ENCODE measurements around the gene LONP2.
"Not testable (repeated sequence)": the region's sequence is repeated elsewhere in the genome, so short reads cannot be mapped to it uniquely, and the experiment has no call there.

Gene LONP2

DNA sequence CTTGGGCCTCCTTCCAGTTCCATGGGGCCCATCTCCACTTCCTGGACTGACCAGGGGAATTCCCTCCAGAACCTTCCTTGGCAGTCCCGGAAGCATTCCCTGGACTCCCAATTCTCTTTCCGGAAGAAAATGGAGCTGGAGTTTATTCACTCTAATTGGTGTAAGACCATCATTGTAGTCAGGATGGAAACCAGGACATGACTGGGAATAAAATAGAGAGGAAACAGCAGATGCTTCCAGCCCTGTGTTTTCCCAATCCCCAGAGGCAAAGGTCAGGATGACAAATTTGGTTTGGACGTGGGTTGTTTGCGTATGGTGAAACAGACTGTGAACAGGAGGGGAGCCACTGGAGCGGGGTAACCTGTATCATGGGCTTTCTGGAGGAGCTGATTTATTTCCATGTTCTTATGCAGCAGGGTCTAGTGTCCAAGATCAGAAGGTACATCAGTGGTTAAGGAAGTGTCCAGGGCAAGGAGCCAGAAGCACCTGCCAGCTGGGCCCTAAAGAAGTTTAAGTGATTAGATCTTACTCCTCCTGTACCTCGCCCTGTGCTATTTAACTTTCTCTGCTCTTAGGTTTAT is 8.5 kb upstream of the LONP2 start:
- DNase-seq: no peak

DNA sequence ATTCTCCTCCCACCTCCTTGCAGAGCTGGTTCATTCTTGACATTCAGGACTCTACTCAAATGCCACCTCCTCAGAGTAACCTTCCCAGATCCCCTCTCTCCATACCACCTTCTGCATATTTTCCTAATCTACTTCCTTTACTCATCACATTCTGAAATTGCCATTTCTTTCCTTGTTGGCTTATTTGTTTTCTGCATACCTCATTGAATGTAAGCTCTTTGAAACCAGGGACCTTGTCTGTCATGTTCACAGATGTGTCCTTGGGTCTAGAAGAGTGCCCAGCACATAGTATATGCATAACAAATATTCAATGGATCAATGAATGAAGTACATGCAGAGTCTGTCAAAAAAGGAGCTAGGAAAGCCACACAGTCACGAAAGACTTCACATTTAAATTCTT is 7.8 kb upstream of the LONP2 start:
- DNase-seq: no peak

DNA sequence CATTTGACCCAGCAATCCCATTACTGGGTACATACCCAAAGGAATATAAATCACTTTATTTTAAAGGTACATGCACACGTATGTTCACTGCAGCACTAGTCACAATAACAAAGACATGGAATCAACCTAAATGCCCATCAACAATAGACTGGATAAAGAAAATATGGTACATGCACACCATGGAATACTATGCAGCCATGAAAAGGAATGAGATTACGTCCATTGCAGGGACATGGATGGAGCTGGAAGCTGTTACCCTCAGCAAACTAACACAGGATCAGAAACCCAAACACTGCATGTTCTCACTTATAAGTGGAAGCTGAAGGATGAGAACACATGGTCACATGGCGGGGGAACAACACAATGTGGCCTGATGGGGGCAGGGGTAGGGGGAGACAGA is 4.0 kb upstream of the LONP2 start:
- DNase-seq: not testable (repeated sequence)

DNA sequence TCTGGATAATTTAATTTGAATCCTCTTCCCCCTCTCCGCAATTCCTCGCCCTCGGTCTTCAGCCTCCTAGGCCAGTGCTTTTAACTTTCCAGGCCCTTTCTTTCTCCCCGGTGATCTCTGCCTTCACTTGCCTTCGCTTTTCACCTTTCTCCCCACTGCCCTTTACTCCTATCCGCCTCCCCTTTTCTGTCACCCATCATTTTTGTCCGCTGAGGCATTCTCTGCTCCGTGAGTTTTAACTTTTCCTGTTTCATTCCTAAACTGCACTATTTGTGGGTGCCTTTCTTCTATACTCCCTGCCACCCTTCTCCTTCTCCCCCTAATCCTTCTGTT is 729 bp downstream of the LONP2 start:
- no peak for DNase-seq

GRCh38 chr16:48246066-48246465 is 2.0 kb downstream of the LONP2 start:
- DNase-seq: no peak

DNA sequence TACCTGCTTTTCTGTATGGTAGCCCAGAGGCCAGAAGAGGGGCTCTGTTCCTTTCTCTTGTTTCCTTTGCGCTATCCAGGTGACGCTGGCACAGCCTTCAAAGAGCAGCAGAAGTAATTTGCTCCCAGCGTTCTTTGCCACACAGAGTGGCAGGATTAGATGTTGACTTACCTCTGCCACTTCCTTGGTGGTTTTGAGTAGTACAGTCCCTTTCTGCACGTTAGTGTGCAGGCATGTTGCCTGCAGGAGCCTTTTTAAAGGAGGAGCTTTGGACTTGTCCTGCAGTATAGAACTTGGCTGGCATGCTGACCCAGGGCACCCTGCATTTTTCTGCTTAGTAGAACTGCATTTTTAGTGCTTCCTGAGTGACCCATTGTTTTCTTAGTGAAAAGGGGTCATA is 3.2 kb downstream of the LONP2 start, which contains the start of gene ABCC11:
Gene ABCC11, minus strand, starts transcription at position 229 of the 400 bp plus-strand sequence. CDS start 15,618 bp downstream, outside the sequence.
- DNase-seq: no peak

DNA sequence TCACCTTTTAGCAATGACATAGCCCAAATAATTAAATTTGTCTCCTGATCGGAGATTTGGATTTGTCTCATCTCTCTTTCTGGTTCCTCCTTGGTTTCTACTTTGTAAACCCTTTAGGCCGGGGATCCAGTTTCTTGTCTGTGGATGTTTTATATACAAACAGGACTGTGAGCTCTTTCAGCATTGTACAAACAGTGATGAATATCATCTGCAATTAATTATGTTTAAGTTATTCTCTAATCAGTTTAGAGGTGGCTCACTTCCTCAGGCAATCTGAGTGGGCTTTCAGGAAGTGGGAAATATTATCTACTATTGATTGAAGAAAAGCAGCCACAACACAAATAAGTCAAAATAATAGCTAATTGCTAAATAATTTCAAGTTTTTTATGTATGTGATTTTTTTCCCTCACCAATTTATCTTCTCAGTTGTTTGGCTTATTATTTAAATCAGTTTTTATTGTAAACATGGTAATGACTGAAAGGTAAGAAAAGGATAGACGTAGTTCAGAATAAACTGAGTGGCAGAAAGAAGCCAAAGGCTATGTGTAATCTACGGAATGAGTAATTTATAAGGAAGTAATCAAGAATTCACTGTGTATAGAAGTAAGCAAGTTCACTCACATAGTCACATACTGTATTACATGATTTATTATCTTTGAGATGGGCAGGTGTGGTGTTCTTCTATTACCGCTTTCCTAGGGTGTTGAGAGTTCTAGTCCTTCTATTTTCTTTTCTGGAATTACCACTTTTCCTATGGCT is 6.6 kb downstream of the LONP2 start:
- DNase-seq: no peak

DNA sequence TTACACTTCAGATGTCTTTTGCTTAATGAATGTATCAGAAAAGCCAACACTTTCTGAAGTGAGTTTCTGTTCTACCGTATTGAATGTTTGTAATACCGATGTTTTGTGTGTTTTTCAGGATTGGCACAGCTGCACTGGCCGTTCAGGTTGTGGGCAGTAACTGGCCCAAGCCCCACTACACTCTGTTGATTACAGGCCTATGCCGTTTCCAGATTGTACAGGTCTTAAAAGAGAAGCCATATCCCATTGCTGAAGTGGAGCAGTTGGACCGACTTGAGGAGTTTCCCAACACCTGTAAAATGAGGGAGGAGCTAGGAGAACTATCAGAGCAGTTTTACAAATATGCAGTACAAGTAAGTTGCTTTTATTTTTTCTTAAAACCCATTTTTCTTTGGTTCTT is 7.9 kb downstream of the LONP2 start:
- no peak for DNase-seq

DNA sequence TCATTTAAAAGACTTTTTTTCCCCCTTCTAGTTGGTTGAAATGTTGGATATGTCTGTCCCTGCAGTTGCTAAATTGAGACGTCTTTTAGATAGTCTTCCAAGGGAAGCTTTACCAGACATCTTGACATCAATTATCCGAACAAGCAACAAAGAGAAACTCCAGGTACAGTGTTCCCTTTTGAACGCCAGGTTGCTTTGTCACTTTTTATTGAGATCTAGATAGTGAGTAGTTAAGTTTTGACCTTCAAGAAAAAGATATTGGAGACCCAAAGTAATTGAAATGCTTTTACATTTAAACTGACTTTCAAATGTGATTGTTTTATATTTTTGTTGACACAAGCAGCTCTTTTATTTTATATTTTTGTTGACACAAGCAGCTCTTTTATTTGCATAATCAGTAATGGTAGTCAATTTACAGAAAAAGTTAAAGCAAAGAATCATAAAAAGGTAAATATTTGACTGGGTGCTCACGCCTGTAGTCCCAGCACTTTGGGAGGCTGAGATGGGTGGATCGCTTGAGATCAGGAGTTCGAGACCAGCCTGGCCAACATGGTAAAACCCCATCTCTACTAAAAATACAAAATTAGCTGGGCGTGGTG is 12.6 kb downstream of the LONP2 start:
- DNase-seq: no peak

- no peak for DNase-seq
Observed at GRCh38 chr16:48261569-48261968, 17.5 kb downstream of the LONP2 start.

- DNase-seq: no peak
Observed at GRCh38 chr16:48262631-48263030, 18.5 kb downstream of the LONP2 start.

DNA sequence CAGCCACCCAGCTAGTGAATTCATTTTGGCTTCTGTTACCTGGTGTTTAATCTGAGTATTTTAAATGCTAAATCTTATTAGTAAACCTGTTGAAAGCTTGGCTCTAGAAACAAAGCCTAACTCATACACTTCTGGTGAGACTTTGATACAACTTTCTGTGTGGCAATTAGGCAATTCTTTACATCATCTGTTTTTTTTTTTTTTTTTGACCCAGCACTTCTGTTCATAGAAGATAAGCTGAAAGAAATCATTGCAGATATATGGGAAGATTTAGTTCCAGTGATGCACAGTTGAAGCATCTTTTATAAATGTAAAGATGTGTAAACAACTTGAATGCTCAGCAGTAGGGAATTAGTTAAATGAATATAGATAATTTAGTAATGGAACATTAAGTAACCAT is 24.9 kb downstream of the LONP2 start:
- no peak for DNase-seq

- DNase-seq: no peak
Observed at GRCh38 chr16:48271728-48272127, 27.6 kb downstream of the LONP2 start.

- no peak for DNase-seq
Observed at GRCh38 chr16:48272837-48273421, 28.8 kb downstream of the LONP2 start.

DNA sequence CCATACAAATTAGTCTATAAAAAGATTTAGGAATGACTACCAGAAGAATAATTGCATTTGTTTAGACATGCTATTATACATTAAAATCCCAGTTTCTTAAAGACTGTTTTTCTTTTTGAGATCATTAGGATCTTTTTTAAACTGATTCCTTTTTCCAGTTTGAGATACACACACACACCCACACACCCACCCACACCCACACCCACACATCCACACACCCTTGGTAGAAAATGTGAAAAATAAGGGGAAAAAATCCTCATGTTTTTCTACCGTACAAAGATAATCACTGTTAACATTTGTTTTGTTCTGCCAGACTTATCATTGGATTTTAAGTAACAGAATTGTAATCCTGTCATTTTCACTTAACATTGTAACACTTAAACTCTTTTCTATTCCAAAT is 30.4 kb downstream of the LONP2 start:
- DNase-seq: no peak

DNA sequence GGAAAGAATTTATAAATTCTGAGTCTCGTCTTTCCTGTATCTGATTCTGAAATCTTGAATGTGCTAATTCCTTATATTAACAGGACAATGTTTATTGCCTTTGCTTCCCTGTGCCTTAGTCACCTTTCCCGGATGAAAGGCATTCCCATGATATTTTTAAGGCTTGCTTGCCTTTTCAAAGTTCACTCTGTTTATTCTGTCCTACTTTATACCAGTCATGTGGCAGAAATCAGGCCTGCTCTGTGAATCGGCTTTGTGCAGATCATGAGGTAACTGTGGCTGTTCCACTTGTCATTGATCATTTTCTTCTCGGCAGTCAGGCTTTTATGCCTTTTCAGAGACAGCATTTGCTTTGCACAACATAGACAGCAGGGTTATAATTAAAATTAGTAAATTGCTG is 32.0 kb downstream of the LONP2 start:
- DNase-seq: no peak

GRCh38 chr16:48277158-48277557 is 33.1 kb downstream of the LONP2 start:
- DNase-seq: no peak

GRCh38 chr16:48279199-48279598 is 35.1 kb downstream of the LONP2 start:
- no peak for DNase-seq

DNA sequence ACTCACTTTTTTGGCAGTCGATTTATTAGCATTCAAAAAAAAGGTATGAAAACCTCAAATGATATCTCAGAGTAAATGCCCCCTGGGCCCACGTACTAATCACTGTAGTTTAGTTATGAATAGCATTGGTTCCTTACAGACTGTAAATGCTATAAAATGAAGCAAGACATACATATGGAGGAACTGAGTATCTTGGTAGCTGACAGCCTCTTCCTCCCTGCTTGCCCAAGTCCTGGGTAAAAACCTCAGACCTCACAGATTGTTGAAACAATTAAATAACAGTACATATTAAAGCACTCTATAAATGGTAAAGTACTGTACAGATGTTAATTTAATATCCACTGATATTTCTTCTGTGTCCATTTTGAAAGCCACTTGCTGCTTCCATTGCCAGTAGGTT is 36.4 kb downstream of the LONP2 start:
- no peak for DNase-seq

DNA sequence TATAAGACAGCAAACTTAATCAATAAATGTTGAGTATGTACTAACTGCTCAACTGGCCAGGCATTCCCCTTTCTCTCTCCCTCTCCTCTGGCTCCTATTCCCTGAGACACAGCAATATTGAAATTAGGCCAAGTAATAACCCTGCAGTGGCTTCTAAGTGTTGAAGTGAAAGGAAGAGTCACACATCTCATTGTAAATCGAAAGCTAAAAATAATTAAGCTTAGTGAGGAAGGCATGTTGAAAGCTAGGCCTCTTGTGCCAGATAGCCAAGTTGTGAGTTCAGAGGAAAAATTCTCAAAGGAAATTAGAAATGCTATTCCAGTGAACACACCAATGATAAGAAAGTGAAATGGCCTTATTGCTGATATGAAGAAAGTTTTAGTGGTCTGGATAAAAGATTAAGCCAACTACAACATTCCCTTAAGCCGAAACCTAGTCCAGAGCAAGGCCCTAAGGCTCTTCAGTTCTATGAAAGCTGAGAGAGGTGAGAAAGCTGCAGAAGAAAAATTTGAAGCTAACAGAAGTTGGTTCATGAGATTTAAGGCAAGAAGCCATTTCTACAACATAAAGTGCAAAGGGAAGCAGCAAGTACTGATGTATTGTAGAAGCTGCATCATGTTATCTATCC is 38.6 kb downstream of the LONP2 start:
- DNase-seq: no peak

DNA sequence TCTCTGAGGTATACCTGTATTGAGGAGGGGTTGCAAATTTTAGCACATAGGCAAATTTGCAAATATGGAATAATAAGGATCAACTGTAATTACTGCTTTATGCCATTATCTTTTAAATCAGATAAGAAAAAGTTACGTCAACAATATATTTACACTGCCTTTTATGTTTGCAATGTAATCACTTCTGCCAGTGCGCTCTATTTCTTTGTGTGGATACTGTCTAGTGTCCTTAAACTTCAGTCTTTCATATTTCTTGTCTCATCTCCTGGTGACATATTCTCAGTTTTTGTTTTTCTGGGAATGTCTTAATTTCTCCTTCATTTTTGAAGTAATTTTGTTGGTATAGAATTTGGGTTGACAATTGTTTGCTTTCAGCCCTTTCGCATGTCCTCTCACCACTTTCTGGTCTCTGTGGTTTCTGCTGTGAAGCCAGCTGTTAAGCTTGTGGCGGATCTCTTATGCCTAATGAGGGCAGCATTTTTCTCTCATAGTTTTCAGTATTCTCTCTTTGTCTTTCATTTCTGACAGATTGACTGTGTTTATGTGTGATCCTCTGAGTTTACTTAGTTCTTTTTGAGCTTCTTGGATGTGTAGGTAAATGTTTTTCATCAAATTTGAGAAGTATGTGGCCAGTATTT is 40.8 kb downstream of the LONP2 start:
- DNase-seq: no peak

DNA sequence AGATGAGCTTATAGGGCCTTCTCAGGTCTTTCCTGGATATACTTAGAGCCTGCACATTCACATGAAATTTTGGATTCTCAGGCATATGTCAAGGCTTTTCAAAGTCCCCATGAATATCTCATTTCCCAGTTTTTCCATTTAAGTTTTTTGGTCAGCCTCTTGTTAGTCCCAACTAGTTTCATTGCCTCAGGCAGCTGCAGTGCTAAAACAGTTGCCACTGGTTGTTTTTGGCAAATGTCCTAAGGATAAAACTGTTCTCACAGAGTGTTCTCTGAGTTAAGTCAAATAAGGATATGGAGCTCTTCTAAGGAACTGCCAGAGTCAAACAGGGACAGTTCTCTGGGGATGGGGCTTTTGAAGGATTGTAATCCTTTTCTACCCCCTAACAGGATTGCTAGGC is 43.1 kb downstream of the LONP2 start:
- no peak for DNase-seq

- no peak for DNase-seq
Observed at GRCh38 chr16:48291303-48291702, 47.2 kb downstream of the LONP2 start.

All from NCI-H510A treated with DMSO at 0.1 percent for 48 hours (cell line).